CD4-positive, alpha-beta T cell treated with Interferon gamma for 1 hour (primary cell): Measurements from ENCODE around the gene SNN.

Experiments used
- DNase-seq: peaks from one replicate; pipeline ENCODE4 v3.0.0-alpha.2; 2020

The SNN gene

DNA sequence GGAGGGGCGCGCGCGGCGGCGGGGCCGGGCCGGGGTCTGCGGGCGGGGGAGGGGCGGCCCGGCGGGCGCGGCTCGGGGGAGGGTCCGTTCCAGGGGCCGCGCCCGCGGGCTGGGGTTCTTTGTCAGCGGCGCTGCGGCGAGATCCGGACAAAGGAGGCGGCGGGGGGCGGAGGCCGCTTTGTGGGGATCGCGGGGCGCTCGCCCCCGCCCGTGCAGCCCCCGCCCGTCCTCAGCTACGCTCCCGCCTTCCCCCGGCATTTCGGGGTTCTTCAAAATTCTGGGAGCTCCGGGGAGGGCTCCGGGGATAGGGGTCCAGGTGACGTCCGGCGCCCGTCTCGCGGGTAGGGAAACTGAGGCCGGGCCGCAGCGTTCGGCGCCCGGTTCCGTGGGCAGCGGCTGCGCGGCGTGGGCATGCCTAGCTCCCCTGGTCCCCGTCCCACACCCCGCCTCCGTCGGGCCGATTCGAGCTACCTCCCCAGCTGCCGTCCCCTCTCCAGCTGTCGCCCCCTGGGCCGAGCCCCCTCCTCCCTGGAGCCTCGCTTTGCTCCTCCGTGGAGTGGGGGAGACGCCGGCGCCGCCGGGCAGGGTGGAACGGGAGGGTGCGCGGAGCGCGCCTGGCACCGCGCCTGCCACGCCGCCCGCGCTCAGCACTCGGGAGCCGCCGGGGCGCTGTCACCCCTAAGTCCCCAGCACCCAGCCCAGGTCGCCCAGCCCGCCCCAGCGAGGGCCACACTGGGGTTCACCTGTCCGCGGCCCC is 546 bp downstream of the SNN start:
- no peak for DNase-seq

DNA sequence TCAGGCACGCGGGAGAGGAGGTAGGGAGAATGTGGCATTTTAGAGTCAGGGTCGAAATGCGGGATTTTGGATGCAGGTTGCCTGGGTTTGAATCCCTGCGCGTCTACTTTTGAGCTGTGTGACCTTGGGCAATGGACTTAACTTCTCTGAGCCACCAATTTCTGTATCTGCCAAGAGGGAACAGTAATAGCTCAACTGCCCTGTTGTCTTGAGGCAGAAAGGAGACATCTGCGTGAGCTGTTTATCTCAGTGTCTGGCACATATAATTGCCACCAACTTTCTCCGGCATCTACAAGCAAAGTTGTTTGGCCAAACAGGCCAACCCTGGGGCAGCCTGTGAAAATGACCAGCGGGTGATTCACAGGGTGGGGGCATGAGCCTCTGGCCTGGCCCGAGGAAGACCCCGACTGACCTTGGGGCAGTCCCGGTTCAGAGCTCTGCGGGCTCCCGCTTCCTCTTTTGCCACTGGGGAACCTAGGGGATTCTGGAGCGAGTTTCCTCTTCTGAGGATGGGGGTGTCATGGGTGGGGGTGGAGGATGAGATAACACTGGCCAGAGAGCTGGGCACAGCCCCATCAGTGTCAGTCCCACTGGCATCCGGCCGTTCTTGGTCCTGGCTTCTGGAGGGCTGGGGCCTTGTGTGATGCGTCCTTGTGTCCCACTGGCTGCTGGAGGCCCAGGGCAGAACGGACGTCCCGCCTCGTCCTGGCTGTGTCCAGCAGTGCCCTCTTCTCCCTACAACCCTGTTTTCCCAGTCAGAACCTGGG is 1.3 kb downstream of the SNN start:
- DNase-seq, result peak; percentile 77

DNA sequence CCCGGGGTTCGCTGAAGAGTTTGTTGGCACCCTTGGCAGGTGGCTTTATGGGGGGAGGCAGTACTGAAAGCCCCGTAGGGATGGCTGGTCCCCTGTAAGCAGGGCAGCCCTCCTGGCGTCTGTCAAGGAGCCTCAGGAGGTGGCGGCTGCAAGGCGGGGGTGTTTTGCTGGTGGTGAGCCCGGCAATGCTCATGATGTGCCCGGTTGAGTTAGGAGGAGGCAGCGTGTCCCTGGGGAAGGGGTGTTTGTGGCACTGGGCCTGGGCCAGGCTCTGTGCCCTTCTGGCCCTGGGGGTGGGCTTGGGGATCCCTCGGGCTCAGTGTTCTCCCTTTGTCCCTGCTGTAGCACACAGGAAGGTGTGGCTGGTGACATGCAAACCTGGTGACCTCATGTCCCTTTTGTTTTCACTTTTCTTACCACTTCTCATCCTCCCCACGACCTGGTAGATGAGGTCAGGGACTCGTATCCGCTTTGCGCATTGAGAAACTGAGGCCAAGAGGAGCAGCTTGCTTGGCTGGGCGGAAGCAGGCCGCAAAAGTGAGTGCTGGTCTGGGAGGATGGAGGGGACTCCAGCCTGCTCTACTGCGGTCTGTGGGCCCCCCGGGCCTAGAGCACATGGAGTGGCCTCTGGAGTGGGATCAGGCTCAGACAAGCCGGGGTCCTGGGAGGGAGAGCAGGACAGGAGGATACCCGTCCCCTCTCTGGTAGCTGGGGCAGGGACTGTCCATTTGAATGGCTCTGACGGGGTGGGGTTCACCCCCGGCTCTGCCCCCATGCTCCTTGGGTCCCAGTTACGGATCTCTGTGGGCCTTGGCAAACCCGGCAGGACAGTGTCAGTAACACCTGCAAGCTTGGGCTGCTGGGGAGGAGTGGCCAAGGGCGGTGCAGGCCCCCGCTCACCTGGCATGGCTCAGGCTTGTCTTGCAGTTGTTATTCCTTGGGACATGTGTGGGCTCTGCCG is 2.2 kb downstream of the SNN start:
- peak; percentile 31 for DNase-seq

DNA sequence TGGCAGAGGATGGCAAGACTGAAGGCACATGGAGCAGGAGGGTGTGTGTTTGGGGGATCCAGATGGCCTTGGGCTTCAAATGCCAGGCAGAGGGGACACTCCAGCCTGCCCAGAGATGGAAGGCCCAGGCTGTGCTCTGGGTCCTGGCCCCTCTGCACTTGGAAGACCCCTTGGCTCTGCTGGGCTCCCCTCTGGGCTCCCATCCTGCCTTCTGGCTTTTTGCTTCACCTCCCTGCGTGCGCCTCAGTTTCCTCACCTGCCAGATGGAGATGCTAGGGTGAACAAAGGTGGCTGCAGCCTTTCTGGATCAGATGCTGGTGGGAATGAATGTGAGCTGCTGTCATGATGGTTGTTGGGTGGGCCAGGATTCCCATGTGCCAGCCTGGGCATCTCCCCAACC is 3.0 kb downstream of the SNN start:
- DNase-seq, result no peak

DNA sequence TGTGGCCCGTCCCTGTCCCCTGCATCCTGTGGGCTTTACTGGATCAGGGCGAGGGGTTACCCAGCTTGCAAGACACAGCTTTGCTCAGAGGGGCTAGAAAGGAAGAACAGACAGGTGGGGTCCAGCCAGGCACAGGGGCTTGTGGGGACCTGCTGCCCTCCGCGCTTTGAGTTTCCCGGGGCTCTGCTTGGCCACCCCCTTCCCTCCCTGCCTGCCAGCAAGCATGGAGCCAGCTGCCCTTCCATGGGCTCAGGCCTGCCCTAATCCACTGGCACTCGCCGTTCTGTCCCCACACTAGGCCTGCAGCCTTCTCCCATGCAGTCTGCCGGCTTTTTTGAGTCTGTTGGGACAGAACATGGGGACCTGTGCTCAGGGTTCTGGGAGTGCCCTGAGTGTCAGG is 3.4 kb downstream of the SNN start:
- no peak for DNase-seq

DNA sequence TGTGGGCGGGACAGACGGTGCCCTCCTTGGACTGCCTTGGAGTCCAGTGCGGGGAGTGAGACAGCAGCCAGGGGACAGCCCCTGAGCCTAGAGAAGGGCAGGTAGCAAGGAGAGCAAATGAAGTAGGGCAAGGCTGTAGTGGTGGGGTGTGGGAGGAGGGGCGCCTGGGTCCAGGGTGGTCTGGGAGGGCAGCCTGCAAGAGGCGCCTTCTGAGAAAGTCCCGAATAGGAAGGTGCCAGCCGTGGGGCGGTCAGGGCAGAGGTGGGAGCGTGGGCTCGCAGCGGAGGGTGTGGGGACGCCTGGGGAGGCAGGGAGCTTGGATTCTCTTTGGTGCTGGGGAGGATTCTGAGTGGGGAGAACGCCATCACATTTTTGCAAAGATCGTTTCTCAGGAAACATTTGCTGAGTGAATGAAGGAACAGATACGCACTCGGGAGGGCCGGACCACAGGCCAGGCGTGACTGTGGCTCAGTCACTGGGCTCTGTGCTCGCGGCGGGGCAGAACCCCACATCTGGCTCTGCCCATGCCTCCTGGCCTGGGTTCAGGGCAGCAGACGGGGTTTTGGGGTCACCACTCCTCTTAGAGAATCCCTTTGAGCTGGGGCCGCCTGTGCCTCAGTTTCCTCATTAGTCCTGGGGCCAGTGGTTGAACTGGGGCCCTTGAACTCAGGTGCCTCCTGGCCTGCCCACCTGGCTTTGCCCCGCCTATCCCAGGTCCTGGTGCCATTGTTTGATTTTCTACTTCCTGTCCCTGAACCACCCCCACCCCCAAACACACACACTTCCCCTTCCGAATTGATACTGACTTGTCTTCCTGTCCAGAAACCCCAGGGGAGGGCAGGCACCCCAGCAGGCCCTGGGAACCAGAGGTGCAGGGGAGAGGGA is 4.2 kb downstream of the SNN start:
- DNase-seq, result peak; percentile 67

DNA sequence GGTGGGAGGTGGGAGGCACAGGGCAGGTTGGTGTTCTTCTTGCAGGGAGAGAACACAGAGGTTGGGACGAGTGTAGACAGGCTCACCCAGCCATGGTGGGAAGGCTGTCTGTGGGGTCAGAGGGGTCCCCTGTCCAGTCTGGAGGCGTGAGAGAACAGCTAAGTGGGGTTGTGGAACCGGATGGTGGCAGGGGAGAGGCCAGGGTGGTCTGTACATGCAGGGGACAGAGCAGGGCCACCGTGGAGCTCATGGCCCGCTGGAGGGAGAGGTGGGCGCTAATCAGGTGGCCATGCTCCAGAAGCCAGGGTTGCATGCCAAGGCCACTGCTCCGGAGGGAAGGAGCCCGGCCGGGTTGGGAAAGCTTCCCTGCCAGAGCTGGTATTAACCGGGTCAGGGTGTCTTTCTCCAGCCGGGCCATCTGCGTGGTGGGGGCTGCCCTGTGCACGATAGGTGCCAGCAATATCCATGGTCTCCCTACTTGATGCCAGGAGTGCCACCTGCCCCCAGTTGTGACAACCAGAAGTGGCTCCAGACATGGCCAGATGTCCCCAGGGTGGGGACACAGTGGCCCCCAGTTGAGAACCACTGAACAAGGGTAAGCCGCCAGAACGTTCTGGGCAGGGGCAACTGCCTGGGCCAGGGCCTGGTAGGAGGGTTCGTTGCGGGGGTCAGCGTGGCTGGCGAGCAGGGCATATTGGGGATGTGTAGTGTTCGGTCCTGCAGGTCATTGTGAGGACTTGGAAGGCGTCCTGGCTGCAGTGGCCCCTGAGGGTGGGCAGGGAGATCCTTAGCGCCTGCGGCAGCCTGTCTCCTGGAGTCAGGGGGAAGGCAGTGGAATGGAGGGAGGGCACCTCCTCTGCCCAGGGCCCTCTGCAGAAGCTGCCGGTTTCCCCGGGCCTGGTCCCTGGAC is 5.1 kb downstream of the SNN start:
- DNase-seq, result no peak

DNA sequence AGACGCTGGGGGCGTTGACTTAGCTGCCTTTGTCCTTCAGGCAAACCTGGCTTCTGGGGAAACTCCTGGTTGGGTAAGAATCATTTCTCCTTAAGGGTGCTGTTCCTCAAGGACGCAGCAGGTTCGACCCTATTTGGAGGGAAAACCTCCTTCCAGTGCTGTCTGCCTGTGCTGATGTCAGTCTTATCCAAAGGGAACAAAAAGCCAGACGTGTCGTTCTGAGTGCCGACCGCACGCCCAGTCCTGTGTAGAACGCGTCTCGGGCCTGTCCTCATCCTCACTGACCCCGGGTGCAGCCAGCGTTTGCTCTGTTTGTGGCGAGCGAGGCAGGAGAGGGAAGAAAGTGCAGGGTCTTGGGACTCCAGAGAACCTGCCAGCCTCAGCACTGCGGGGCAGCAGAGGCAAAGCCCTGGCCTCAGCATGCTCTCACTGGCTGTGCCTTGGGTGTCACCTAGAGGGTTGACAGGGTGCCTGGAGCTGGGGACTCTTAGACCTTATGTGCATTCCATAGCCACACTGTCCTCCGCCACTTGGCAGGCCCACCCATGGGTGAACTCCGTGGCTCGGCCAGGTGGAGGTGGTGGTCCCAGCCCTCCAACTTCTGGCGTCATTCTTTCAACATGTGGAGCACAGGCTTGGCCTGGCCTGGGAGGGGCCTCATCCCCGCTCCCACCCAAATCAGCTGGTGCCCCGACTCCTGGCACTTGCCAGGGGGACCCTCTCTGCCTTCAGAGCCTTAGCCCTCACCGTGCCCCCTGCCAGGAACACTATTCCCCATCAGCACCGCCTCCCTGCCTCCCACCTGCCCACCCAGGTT is 6.0 kb downstream of the SNN start:
- DNase-seq, result no peak

DNA sequence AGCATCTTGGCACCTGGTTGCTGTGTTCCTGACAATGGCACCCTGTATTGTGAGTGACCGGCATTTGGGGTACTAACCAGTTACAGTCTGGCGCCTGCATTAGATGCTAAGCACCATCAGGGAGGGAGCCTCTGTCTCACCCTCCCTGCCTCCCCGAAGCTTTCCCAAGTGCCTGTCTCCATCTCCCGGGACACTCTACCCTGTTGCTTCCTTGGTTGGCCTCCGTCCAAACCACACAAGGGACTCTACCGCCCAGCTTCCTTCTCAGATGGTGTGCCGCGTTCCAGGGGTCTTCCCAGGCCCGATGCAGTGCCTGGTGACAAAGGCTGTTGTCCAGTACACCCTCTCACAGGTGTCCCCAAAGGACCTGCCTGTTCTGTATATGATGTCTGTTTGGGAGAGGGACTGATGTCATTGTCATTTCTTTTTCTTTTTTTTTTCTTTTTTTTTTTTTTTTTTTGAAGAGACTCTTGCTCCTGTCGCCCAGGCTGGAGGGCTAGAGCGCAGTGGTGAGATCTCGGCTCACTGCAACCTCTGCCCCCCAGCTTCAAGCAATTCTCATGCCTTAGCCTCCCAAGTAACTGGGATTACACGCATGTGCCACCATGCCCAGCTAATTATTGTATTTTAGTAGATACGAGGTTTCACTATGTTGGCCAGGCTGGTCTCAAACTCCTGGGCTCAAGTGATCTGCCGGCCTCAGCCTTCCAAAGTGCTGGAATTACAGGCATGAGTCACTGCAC is 6.7 kb downstream of the SNN start:
- DNase-seq, result no peak

DNA sequence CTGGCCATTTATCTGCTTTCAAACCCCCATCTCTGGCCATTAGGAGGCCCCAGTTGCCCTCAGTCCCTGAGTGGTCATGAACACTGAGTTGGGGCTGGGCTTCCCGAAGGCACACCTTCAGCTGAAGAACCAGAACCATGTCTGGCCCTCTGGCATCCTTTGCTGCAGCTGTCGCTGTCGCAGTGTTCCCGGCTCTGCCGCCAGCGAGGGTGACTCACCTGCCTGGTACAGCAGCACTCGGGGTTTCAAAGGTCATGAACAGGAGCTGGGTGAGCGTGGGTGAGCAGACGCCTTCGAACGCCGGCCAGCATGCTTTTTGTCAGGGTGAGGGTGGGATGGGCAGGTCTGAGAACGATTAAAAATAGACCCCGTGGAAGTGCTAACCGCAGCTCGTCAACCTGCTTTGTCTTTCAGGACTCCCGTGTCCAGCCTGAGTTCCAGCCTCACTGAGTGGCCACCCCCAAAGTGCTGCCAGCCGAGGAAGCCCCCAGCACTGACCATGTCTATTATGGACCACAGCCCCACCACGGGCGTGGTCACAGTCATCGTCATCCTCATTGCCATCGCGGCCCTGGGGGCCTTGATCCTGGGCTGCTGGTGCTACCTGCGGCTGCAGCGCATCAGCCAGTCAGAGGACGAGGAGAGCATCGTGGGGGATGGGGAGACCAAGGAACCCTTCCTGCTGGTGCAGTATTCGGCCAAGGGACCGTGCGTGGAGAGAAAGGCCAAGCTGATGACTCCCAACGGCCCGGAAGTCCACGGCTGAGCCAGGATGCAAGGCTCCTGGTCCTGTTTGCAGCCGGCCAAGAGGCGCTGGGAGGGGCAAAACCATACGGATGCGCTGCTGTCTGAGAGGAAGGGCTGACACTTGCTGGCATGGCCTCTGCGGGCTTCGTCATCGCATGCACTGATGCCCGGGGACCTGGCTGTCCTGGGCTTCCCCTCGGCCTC is 7.6 kb downstream of the SNN start:
- no peak for DNase-seq

DNA sequence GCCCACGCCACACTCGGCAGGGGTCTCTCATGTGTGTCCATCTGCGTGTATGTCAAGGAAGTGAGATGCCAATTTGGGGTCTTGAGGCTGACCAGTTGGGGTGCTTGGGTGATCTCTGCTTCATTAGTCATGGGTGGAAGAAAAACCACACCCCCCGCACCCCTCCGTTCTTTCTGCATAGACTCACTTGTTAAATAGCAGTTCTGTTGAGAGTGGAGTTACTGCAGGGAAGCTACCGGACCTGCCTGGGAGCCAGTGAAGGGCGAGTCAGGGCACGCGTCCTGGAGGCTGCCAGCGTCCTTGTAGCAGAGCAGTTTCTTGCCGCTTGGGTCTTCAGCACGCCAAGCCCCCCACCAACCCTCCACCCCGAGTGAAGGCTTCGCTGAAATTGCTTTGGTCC is 8.5 kb downstream of the SNN start:
- no peak for DNase-seq

DNA sequence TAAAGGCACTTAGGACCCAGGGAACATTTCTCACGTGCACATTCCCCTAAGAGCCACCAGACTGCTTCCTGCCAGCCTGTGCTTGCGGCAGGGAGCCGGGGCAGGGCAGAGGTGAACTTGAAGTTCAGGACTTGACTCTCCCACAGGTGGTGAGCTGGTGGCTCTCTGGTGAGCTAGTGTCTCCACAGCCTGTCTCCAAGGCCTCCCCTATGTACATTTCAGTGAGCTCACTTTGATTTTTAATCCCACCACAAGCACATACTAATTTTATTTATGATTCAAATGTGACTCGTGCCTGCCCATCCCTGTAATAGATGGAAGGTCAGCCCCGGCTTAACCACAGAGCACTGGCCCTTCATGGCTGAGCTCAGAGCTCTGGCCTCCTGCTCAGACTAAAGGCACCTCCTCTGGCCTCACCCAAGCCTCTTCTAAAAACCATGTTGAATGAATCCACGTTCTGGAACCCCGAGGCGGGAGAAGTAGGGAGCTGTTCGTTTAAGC is 9.2 kb downstream of the SNN start:
- no peak for DNase-seq

DNA sequence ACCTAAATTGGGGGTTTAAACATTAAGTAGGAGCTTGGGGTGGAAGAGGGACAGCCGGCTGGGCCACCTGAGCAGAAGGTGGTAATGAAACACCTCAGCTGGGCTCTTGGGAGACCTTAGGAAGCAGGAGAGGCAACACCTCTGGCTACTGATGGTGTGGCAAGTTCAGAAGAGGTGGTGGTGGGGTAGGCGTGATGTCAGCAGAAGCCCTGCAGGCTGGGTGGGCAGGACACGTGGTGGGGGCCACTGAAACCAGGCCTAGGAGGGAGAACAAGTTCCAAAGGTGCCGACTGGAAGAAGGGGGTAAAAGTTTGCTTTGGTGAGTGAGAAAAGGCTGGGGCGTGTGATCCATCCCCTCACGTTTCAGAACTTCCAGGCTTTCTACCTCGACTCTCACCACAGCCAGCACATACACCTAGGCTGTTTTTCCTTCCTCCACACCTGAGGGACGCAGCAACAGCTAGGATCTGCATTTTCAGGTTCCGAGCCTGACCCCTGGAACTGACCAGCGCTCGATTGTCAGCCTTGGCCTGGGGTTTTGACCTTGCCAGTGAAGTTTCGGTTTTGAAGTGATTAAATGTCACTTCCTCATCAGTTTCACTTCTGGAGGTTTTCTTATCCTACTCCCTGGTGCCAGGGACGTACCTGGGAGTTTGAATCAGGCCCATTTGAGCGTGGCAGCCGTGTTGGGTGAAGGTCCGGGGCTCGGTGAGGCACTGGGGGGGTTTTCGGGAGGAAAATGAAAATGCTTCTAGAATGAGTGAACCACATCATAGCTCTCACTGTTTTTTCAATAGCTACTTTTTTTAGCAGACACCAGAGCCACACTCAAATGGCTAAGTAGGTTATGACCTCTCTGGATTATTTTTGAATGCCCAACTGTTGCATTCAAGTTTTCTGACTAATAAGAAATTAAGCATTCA is 10.0 kb downstream of the SNN start:
- DNase-seq, result no peak

DNA sequence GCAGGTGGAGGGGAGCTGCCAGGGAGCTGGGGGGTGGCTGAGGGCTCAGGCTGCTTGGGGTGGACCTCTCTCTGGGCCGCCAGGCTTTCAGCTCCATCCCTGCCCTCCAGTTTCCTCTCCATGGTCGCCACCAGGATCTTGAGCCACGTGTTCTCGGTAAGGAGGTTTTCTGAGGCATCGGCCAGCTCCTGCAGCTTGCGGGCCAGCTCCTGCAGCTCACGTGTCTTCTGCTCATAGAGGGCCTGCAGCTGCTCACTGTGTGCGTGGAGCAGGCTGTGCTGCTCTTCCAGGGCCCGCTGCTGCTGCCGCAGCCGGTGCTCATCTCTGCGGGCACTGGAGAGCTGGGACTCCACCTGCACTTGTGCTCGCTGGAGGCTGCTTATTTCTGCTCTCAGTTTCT is 11.0 kb downstream of the SNN start:
- no peak for DNase-seq

DNA sequence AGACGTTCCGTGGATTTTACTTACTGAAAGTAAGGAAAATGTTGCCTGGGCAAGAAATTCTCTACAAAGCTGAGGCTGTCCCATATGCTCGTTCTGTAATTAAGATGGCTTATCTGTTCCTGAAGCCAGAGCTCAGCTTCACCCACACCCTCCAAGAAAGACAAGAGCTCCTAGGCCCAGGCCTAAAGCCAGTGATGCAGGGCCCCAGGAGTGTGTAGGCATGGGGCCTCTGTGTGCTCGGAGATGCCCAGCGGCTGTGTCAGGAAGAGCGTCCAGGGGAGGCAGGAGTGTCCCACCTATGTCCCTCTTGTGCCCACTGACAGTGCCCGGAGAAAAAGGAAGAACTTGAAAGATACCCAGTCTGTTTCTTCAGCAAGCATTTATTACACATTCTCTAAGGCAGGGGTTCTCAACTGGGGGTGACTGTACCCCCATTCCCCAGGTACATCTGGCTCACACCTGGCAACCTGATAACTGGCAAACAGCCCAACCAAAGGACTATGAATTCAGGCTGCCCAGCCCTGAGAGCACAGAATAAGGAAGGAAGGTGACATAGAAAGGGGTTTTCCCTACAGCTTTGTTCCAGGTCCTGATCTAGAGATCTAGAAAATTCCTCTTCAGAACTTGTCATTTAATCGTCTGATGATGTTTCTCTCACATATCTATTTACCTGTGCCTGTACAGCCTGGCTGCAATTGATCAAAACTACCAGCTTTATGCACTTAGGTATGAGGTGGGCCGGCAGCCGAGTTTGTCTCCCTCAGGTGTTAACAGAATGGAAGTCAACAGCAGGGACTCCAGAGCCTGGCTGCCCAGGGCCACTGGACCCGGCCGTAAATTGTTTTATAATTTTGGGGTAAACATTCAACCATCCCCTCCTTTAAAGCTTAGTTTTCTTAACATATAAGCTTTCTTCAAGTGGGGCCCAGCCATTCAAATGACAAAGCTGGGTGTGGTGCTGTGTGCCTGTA is 12.0 kb downstream of the SNN start:
- DNase-seq, result no peak

DNA sequence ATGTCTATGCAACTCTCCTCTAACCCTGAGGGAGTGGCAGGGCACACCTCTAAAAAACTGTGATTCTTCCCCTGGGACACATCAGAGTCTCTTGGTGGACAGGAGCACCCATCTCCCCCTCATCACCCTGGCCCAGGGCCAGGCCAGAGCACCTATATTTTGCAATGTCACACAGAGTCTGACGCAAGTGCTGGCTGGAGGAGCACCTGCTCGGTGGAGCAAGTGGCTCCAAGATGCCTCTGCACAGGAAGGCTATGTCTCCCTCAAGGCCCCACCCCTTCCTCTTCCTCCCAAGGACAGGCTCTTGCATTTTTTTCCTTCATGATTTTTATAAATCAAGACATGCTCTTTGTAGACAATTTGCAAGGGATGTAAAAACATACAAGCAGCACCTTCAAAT is 13.3 kb downstream of the SNN start:
- peak; percentile 52 for DNase-seq
